GM21390 (cell line): ENCODE data around the gene USP50.
"Not testable (repeated sequence)": the region's sequence is repeated elsewhere in the genome, so short reads cannot be mapped to it uniquely, and the experiment has no call there.

Experiments
- ATAC-seq: cut with Tn5 transposase; IDR thresholded peaks from one replicate; pipeline ENCODE4 v1.9.1; 2021; ENCODE audit not compliant: unreplicated experiment

USP50 gene

DNA sequence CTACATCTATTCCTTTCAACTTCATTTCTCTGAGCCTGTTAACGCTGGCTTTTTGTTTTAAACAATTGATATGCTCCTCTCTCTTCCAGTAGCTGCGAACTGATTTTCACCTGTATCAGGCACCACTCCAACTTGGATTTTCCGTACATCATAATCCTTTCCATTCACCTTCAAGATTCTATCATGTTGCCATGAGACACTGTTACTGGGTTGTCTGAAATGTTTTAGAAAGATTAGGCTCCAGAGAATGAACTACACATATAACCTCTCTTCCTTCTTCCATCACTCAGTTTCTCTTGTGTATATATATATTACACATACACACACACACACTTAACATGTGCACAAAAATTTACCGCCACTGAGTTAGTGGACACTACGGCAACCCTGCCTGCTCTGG lies at the start of gene USP50:
TSS of gene USP50 (minus strand) at position 101 of the 400 bp plus-strand sequence. CDS start 141 bp downstream, outside the sequence.
- ATAC-seq, result no peak

DNA sequence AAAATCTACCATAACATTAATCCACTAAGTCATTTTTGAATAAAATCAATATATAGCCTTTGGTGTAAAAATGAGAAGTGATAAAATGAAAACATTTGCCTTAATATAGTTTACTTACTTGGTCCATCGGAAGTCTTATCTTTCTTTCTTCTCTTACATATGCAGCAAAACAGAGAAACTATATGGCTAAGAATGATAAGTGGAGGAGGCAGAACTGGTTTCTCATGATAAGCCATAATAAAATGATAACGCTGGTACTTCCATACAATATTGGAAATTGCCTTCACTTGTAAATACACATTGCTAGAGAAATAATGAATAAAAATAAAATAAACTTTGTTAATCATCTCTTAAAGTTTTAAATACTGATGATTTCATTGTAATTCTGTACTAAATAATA lies 47.8 kb upstream of the USP50 start:
- ATAC-seq, result no peak

GRCh38 chr15:50593761-50594160 lies 47.3 kb upstream of the USP50 start:
- ATAC-seq, result no peak

DNA sequence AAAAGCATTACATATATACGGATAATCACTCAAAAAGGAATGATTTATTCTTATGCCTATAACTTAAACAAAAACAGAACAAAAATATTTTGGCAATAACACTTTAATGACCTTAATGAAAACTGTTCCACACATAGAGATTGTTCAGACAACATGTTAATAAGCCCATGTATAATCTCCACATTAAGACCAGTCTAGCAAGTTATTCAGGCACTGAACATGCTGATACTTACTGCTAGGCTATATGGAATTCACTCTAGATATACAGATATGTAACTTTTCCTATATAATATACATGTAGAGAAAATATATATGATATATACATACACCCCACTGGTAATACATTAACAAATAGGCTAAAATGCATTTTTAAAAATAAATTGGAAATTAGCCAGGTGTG lies 43.8 kb upstream of the USP50 start:
- ATAC-seq, result no peak

DNA sequence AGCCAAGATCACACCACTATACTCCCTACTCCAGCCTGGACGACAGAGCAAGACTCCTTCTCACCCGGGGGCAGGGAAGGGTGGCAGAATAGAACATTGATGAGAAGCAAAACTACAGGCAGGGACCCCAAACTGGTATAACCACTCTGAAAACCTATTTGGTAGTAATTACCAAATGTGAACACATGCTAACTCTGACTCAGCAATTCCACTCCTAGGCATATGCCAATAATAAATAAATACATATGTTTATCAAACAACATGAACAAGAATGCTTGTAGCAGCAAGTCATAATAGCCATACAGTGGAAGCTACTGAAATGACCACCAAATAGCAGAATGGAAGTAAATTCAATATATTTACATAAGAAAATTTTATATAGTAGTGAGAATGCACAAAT lies 31.0 kb upstream of the USP50 start:
- ATAC-seq, result no peak

DNA sequence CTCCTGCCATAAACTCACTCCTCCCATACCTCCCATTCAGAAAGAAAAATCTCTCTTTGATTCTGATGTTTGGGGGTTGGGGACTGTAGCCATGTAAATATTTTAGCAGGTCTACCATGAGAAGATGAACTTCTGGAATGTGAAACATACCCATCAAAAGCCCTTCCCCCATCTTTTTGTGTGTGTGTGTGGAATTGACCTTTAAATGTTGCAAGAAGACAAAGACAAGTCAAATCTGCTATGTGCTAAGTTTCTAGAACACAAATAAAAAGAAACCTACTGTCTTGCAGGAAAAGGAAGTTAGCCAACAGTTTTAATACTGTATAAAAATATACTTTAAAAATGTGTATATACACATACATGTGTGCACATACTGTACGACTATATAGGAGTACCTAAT lies 29.7 kb upstream of the USP50 start:
- no peak for ATAC-seq

- not testable (repeated sequence) for ATAC-seq
Observed at GRCh38 chr15:50573842-50574241, 27.4 kb upstream of the USP50 start.

DNA sequence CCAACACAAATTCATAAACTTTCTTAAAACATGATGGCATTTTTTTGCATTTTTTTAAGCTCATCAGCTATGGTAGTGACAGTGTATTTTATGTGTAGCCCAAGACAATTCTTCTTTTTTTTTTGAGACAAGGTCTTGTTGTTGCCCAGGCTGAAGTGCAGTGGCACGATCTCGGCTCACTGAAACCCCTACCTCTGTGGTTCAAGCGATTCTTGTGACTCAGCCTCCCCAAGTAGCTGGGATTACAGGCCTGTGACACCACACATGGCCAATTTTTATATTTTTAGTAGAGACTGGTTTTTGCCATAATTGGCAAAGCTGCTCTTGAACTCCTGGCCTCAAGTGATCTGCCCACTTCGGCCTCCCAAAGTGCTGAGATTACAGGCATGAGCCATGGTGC lies 17.3 kb upstream of the USP50 start:
- no peak for ATAC-seq

- ATAC-seq, result no peak
Observed at GRCh38 chr15:50562735-50563640, 16.5 kb upstream of the USP50 start.

DNA sequence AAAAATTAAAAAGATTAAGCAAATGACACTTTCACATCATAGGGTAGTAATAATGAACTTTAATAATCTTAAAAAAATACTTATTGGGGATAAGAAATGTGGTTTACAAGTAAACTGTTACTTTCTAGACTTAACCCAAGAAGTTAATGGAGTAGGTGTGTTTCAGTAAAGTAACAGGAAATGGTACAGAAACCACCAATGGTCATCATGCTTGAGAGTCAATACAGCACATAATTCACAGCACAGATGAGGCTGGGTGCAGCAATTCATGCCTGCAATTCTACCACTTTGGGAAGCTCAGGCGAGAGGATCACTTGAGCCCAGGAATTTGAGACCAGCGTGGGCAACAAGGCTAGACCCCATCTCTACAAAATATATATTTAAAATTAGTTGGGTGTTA lies 11.5 kb upstream of the USP50 start:
- ATAC-seq, result no peak

GRCh38 chr15:50556642-50557371 lies 10.3 kb upstream of the USP50 start:
- ATAC-seq, result no peak

DNA sequence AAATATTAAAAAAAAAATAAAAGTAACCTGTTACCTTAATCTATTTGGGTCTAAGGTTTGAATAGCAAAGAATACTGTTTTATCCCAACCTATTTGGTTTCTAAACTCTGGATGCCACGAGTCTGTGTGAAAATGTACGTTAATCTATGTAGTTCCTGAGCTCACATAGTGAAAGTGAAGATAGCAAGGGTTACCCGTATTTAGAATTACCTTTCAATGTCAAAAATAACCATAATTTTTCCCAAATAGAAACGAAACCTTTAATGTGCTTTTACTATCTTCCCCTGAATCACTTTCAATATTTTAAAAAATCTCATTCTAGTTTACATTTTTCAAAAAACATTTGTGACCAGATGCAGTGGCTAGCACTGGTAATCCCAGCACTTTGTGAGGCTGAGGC lies 5.8 kb upstream of the USP50 start:
- no peak for ATAC-seq

DNA sequence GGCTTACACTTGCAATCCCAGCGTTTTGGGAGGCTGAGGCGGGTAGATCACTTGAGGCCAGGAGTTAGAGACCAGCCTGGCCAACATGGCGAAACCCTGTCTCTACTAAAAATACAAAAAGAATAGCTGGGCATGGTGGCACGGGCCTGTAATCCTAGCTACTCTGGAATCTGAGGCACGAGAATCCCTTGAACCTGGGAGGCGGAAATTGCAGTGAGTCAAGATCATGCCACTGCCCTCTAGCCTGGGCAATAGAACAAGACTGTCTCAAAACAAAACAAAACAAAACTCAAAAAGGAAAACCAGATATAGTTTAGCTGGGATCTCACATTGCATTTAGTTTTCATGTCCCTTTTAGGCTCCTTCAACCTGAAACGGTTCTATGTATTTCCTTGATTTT lies 2.9 kb upstream of the USP50 start:
- no peak for ATAC-seq

DNA sequence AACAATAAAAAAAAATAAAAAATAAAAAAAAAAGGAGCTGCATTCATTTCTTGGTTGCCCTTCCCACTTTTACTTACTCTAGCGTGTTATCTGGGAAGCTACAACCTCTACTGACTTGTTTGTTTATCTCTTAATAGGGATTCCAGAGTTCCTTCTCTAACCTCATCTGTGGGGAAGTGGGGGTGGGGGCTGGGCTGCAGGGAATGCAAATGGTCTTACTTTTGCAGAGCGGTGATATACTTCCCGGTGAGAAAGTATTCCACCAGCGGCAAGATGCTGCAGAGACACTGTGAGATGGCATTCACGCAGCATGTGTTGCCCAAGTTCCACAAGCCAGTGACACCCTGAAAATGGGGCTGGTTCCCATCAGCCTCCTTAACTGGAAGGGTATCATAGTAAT lies 2.1 kb downstream of the USP50 start:
- ATAC-seq, result no peak

- ATAC-seq, result no peak
Observed at GRCh38 chr15:50543556-50543955, 2.9 kb downstream of the USP50 start.

GRCh38 chr15:50542887-50543210 lies 3.6 kb downstream of the USP50 start:
- no peak for ATAC-seq

- ATAC-seq, result no peak
Observed at GRCh38 chr15:50531766-50532165, 14.7 kb downstream of the USP50 start.

DNA sequence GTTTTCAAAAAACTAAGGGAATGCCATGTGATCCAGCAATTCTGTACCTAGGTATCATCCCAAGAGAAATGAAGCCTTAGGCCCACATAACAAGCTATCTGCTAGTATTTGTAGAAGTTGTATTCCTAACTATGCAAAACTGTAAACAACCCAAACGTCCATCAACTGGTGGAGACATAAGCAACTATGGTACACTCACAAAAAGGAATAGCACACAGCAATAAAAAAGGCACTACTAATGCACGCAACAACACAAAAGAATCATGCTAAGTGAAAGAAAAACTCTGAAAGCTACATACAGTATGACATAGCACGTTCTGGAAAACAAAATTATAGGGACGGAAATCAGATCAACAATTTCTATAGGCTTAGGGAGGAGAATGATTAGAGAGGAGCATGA lies 15.3 kb downstream of the USP50 start:
- ATAC-seq, result no peak

GRCh38 chr15:50523851-50524251 lies 22.6 kb downstream of the USP50 start:
- no peak for ATAC-seq

- ATAC-seq, result no peak
Observed at GRCh38 chr15:50519740-50520425, 26.6 kb downstream of the USP50 start.

GRCh38 chr15:50513001-50513400 lies 33.5 kb downstream of the USP50 start:
- no peak for ATAC-seq

GRCh38 chr15:50506121-50506520 lies 40.3 kb downstream of the USP50 start:
- ATAC-seq, result no peak
